Effector memory CD8-positive, alpha-beta T cell (primary cell): Measurements from ENCODE around the gene PRC1.

Experiments used
- ATAC-seq: fragments of 150-1000 bp; cut with Tn5 transposase; replicated peaks from 2 replicates; pipeline ENCODE4 v1.10.0; 2021; ENCODE audit warnings: mild to moderate bottlenecking, moderate library complexity
- DNase-seq, 3 experiments: peaks; one replicate each; pipeline ENCODE4 v3.0.0; 2021
- H3K27ac Mint-ChIP-seq, 2 donors: one replicate each; pipeline ENCODE4 v1.8.0; 2022; ENCODE audit warnings: mild to moderate bottlenecking in 2 of 2, mixed read lengths in 2 of 2, moderate library complexity in 2 of 2
- H3K27me3 Mint-ChIP-seq, 2 donors: one replicate each; pipeline ENCODE4 v1.8.0; 2022; ENCODE audit warnings: mixed read lengths in 2 of 2
- H3K36me3 Mint-ChIP-seq: one replicate; pipeline ENCODE4 v1.8.0; 2022; ENCODE audit warnings: mild to moderate bottlenecking, moderate library complexity, mixed read lengths; ENCODE audit not compliant: insufficient read depth
- H3K4me1 Mint-ChIP-seq, 2 donors: one replicate each; pipeline ENCODE4 v1.8.0; 2022; ENCODE audit warnings: low read depth in 2 of 2, mixed read lengths in 2 of 2
- H3K4me3 Mint-ChIP-seq, 2 donors: one replicate each; pipeline ENCODE4 v1.8.0; 2022; ENCODE audit warnings: mild to moderate bottlenecking in 2 of 2, mixed read lengths in 2 of 2, moderate library complexity in 2 of 2
- H3K9me3 Mint-ChIP-seq, 2 donors: one replicate each; pipeline ENCODE4 v1.8.0; 2022; ENCODE audit warnings: mixed read lengths in 2 of 2
- total RNA-seq, 9 experiments: gene quantifications; one replicate each; lab custom pipeline; 2026; lab: John Stamatoyannopoulos, UW

PRC1 gene
- total RNA-seq: 0.06 to 6.0 (median 0.53) reads per million in 9 experiments

DNA sequence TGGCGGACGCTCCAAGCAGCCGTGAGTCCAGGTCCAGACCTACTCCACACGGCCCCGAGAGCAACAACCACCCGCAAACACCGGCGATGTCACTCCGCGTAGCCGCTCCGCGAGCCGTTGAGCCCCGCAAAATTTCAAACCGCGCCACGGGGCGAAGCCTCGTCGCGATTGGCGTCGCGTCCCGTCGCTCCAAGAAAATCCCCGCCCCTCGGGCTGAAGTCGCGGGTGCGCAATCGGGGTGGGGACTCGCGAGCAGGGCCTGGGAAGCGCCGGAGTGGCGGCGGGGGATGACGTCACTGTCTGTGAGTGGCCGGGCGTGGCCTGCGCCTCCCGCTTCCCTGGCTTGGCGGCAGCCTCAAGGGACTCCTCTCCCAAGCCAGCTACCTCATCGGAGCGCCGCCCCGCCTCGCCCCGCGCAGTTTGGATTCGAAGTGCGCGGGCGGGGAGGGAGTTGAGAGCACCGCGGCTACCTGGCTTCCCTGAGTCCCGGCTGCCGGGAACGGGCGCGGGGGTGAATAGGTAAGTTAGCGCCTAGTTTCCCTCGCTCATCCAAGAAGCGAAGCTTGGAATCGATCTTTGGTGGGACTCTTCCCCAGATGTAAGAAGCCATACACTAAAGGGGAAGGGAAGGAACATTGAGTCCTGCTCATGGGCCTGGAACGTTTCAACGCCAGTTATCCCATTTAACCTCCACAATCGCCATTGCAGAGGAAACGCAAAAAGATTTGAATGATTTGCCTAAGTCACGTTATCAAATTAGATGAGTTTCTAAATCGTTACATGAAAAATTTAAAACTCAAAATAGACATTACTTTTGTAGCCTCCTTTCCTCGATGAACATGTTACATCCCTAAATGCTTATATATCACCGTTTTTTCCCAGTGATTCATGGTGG, at the start of gene PRC1:
PRC1 (minus strand) TSS at position 119 of the 895 bp plus-strand sequence; CDS start at position 1, 118 bp downstream.
- ATAC-seq: peak; percentile 96
- H3K9me3 Mint-ChIP-seq: no peaks in the 10 kb centered on the region
- H3K27ac Mint-ChIP-seq: peak within 1 kb of the TSS; percentile 94 to 95

DNA sequence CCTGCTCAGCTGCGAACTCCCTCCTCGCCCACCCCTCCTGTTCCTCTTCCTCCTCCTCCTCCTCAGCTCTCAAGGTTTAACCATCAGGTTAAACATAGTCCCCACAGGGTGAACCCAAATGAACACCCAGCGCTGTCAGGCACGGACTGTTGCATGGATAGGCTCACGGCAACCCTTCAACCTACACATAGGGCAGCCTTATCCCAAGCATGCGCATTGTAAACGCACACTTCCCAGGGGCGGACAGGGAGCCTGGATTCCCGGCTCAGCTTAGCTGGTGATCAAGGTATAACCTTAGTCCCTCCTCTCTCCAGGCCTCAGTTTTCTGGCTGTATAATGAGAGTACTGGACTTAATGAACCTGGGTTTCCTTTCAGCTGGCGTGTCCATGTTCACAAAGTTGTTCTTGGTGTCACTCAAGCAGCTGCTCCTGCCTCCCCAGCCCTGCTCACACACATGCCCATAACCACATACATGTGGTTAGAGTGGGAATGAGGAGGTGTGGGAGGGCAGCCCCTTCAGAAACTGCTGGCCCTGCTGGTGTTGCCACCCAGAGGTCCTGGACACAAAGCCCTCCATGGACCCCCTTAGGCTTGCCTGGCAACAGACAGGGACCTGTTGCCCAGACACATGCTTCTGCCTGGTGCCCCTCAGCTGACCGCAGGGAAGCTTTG, 49.0 kb upstream of the PRC1 start:
- DNase-seq (no peak), ATAC-seq (no peak)
- Mint-ChIP-seq H3K36me3 (no peaks in the 10 kb centered on the region), H3K27me3 (peaks cover 7 to 14% of the 10 kb centered on the region in 2 donors), H3K27ac (no peak overlapping the region), H3K9me3 (no peaks in the 10 kb centered on the region), H3K4me1 (peaks cover 6 to 15% of the 10 kb centered on the region in 2 donors), H3K4me3 (no peak overlapping the region)

More for the DNA sequence above, at the start of gene PRC1:
- peak within 1 kb of the TSS; percentile 99 to 100 for H3K4me3 Mint-ChIP-seq
- H3K4me1 Mint-ChIP-seq: peaks cover 7% of the 10 kb centered on the region in 2 donors
- peak; percentile 95 to 97 (median 97) for DNase-seq
- H3K36me3 Mint-ChIP-seq: peaks cover 27% of the 10 kb centered on the region
- no peaks in the 10 kb centered on the region for H3K27me3 Mint-ChIP-seq

- Mint-ChIP-seq H3K9me3 (no peaks in the 10 kb centered on the region), H3K4me1 (no peaks in the 10 kb centered on the region), H3K27ac (no peak overlapping the region), H3K36me3 (no peaks in the 10 kb centered on the region), H3K4me3 (no peak overlapping the region), H3K27me3 (peaks cover 12 to 22% of the 10 kb centered on the region in 2 donors)
- no peak for DNase-seq
- ATAC-seq: no peak
Observed at GRCh38 chr15:91040856-91041255, 46.5 kb upstream of the PRC1 start.

DNA sequence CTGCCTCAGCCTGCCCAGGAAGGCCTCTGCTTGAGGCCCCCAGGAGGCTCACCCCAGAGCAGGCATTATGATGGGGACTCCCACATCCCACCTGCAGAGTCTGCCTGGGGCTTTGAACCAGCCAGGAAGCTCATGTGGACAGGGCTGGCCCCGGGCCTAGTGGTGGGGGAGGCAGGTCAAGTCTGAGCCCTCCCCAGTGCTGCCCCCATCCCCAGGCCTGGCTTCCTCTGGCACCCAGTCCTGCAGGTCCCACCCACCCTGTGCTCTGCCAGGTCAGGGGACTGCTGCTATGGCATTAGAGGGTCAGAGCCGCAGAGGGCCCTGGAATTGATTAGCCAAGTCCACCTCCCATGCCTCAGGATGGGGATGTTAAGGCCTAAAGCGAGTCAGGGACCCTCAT, 45.7 kb upstream of the PRC1 start:
- no peak for ATAC-seq
- no peak for DNase-seq
- H3K4me3 Mint-ChIP-seq: no peak overlapping the region
- H3K27ac Mint-ChIP-seq: no peak overlapping the region
- H3K27me3 Mint-ChIP-seq: peaks cover 15 to 25% of the 10 kb centered on the region in 2 donors
- H3K36me3 Mint-ChIP-seq: no peaks in the 10 kb centered on the region
- H3K9me3 Mint-ChIP-seq: no peaks in the 10 kb centered on the region
- no peaks in the 10 kb centered on the region for H3K4me1 Mint-ChIP-seq

DNA sequence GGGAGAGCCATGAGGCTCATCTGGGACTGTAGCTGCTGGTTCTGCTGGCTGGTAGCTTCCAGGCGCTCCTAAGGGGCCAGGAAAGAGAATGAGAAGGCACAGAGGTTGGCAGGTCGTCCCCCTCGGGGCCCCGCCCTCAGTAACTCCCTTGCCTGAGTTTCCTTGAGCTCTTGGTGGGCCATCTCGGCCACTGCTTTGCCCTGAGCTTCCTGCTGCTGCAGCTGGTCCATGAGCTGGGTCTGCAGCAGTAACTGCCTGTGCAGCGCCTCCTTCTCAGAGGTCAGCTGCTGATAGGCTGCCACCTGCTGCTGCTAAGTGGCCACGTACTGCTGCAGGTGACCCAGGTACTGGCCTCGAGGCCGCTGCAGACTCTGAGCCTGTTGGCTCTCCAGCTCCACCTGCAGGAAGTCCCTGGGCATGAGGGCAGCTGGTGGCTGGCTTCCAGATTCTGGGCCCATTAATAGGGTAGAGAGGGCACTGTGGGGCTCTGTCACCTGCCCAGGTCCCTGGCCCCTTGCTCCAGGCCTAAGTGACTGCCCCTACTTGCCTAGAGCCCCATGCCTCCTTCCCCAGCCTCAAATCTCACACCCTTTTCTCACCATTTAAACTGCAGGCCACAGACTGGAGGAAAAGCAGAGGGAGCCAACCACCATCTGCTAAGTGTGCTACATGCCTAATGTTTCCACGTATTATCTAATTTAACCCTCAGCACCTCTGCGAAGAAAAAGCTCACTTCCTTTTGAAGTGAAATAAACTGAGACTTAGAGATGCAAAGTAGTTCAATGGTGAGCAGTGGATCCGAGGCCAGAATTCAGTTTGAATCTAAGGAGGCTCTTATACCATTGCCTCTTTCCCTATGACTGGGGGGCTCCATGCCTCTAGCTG, 38.8 kb upstream of the PRC1 start:
- DNase-seq (peak; percentile 50 to 53 (median 52)), ATAC-seq (peak; percentile 75)
- Mint-ChIP-seq H3K36me3 (peaks cover 4% of the 10 kb centered on the region), H3K4me1 (peaks cover 7 to 9% of the 10 kb centered on the region in 2 donors), H3K27me3 (peaks cover 13 to 20% of the 10 kb centered on the region in 2 donors), H3K4me3 (peak overlapping the region in 1 of 2 donors; percentile 24), H3K27ac (no peak overlapping the region), H3K9me3 (no peaks in the 10 kb centered on the region)

DNA sequence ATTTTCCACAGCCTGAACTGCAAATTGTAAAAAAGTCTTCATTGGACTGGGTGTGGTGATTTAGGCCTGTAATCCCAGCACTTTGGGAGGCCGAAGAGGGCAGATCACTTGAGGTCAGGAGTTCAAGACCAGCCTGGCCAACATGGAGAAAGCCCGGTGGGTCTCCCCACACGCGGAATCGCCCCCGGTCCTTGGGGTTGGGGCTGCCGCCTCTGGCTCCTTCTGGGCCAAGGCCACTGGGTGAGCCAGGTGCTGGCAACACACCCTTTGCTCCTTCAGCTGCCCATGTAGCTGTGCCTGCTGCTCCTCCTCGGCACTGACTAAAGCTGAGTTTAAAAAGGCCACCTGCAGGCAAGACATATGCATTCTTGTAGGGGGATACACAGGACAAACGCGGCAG, 37.5 kb upstream of the PRC1 start:
- ATAC-seq (no peak), DNase-seq (no peak)
- peaks cover 8 to 13% of the 10 kb centered on the region in 2 donors for H3K27me3 Mint-ChIP-seq
- H3K4me1 Mint-ChIP-seq: peaks cover 7 to 9% of the 10 kb centered on the region in 2 donors
- H3K4me3 Mint-ChIP-seq: no peak overlapping the region
- H3K9me3 Mint-ChIP-seq: no peaks in the 10 kb centered on the region
- peaks cover 4% of the 10 kb centered on the region for H3K36me3 Mint-ChIP-seq
- no peak overlapping the region for H3K27ac Mint-ChIP-seq

GRCh38 chr15:91027677-91028076, 33.3 kb upstream of the PRC1 start:
- Mint-ChIP-seq H3K36me3 (peaks cover 6% of the 10 kb centered on the region), H3K27me3 (no peaks in the 10 kb centered on the region), H3K4me3 (no peak overlapping the region), H3K27ac (no peak overlapping the region), H3K9me3 (no peaks in the 10 kb centered on the region), H3K4me1 (peaks cover 3 to 6% of the 10 kb centered on the region in 2 donors)
- ATAC-seq: no peak
- no peak for DNase-seq

DNA sequence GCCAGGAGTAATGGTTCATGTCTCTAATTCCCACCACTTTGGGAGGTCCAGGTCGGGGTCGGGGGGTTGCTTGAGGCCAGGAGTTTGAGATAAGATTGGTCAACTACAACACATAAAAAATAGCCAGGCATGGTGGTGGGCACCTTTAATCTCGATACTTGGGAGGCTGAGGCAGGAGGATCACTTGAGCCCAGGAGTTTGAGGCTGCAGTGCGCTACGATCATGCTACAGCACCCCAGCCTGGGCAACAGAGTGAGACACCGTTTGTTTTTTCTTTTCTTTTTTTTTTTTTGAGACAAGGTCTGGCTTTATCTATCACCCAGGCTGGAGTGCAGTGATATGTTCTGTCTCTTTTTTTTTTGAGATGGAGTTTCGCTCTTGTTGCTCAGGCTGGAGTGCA, 29.4 kb upstream of the PRC1 start:
- no peaks in the 10 kb centered on the region for H3K9me3 Mint-ChIP-seq
- peaks cover 14% of the 10 kb centered on the region for H3K36me3 Mint-ChIP-seq
- no peak for ATAC-seq
- H3K27ac Mint-ChIP-seq: no peak overlapping the region
- peak overlapping the region in 1 of 2 donors; percentile 98 for H3K4me3 Mint-ChIP-seq
- DNase-seq: no peak
- peaks cover 23 to 26% of the 10 kb centered on the region in 2 donors for H3K4me1 Mint-ChIP-seq
- no peaks in the 10 kb centered on the region for H3K27me3 Mint-ChIP-seq

GRCh38 chr15:91022832-91023129, 28.4 kb upstream of the PRC1 start:
- peak overlapping the region; percentile 97 to 98 for H3K4me3 Mint-ChIP-seq
- H3K27ac Mint-ChIP-seq: peak overlapping the region; percentile 95 to 96
- peaks cover 21% of the 10 kb centered on the region for H3K36me3 Mint-ChIP-seq
- H3K9me3 Mint-ChIP-seq: no peaks in the 10 kb centered on the region
- no peaks in the 10 kb centered on the region for H3K27me3 Mint-ChIP-seq
- no peak for DNase-seq
- H3K4me1 Mint-ChIP-seq: peaks cover 31 to 35% of the 10 kb centered on the region in 2 donors
- ATAC-seq: no peak

- peaks cover 31 to 35% of the 10 kb centered on the region in 2 donors for H3K4me1 Mint-ChIP-seq
- peak within 1 kb of the TSS; percentile 97 to 98 for H3K4me3 Mint-ChIP-seq
- peak; percentile 65 to 69 (median 67) for DNase-seq
- ATAC-seq: peak; percentile 93
- H3K9me3 Mint-ChIP-seq: no peaks in the 10 kb centered on the region
- H3K27ac Mint-ChIP-seq: peak within 1 kb of the TSS; percentile 95 to 96
- H3K36me3 Mint-ChIP-seq: peaks cover 21% of the 10 kb centered on the region
- no peaks in the 10 kb centered on the region for H3K27me3 Mint-ChIP-seq
Observed at GRCh38 chr15:91022075-91022831, 27.9 kb upstream of the PRC1 start, which contains the start of gene VPS33B. Gene VPS33B, minus strand, starts transcription at chr15:91022594. Its CDS starts 345 bp downstream, at chr15:91022249.

DNA sequence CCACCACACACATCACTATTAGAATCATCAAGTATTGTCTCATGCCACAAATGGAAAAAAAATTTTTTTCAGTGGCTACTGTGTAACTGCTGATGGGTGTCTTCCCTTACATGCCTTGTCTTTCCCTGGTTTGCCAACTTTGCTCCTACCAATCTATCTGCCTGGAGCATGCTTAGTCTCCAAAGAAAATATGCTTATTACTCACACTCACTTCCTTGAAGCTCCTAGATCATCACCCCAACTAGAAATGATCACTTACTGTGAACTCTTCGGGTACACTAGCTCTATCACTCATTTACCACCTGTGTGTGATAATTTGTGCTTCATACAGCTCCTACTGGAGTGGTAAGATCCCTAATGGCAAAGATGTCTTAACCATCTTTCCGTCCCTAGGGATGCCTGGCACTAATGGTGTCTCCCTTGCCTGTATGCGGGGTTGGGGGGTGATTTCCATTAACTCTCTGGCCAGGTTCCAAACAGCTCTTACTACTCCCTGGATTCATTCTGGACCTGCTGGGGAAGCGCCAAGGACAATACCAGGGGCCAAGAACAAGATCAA, 27.3 kb upstream of the PRC1 start:
- Mint-ChIP-seq H3K4me1 (peaks cover 31 to 35% of the 10 kb centered on the region in 2 donors), H3K9me3 (no peaks in the 10 kb centered on the region), H3K4me3 (peak overlapping the region; percentile 97 to 98), H3K36me3 (peaks cover 23% of the 10 kb centered on the region), H3K27me3 (no peaks in the 10 kb centered on the region), H3K27ac (peak overlapping the region; percentile 95 to 96)
- no peak for ATAC-seq
- DNase-seq: no peak

- H3K4me3 Mint-ChIP-seq: no peak overlapping the region
- H3K4me1 Mint-ChIP-seq: peaks cover 31 to 34% of the 10 kb centered on the region in 2 donors
- H3K27me3 Mint-ChIP-seq: no peaks in the 10 kb centered on the region
- peak overlapping the region; percentile 47 to 66 for H3K27ac Mint-ChIP-seq
- DNase-seq (no peak), ATAC-seq (no peak)
- no peaks in the 10 kb centered on the region for H3K9me3 Mint-ChIP-seq
- peaks cover 30% of the 10 kb centered on the region for H3K36me3 Mint-ChIP-seq
Observed at GRCh38 chr15:91018158-91018557, 23.8 kb upstream of the PRC1 start.
